SK-N-SH treated with all-trans-retinoic acid at 6 μM for 48 hours (cell line): ENCODE data around the gene SRXN1.
A peak's percentile ranks its signal among the peaks of the same experiment; 100 is the strongest.

Experiments used
- ATAC-seq: fragments of 200-7000 bp; cut with Tn5 transposase; 3 replicates; pipeline ENCODE4 v1.9.1; 2020; ENCODE audit warnings: mild to moderate bottlenecking, moderate library complexity
- ARNTL ChIP-seq: fragments of 450-650 bp; formaldehyde crosslinking; IDR thresholded peaks from 2 replicates; pipeline ENCODE4 v1.5.0; 2020; ENCODE audit warnings: low read depth, mild to moderate bottlenecking, moderate library complexity, borderline replicate concordance
- BACH2 ChIP-seq: fragments of 250-450 bp; sonication (Bioruptor Pico); IDR thresholded peaks from 2 replicates; pipeline ENCODE4 v1.9.0; 2021; ENCODE audit warnings: mild to moderate bottlenecking, borderline replicate concordance
- CREB5 ChIP-seq: fragments of 250-450 bp; sonication (Bioruptor Pico); IDR thresholded peaks from 2 replicates; pipeline ENCODE4 v1.5.1; 2020; ENCODE audit warnings: low read depth, mild to moderate bottlenecking, moderate library complexity
- CSDC2 ChIP-seq: fragments of 250-450 bp; sonication (Bioruptor Pico); IDR thresholded peaks from 2 replicates; pipeline ENCODE4 v1.5.0; 2020; ENCODE audit warnings: mild to moderate bottlenecking, moderate library complexity
- CSRNP3 ChIP-seq: fragments of 250-450 bp; sonication (Bioruptor Pico); IDR thresholded peaks from 2 replicates; pipeline ENCODE4 v1.5.1; 2021; ENCODE audit warnings: mild to moderate bottlenecking, moderate library complexity
- ESRRG ChIP-seq: fragments of 250-450 bp; sonication (Bioruptor Pico); IDR thresholded peaks from 2 replicates; pipeline ENCODE4 v1.6.1; 2021; ENCODE audit warnings: mild to moderate bottlenecking
- GLIS3 ChIP-seq: fragments of 250-450 bp; sonication (Bioruptor Pico); IDR thresholded peaks from 2 replicates; pipeline ENCODE4 v1.5.0; 2020; ENCODE audit warnings: mild to moderate bottlenecking, moderate library complexity
- OSR1 ChIP-seq: fragments of 250-450 bp; sonication (Bioruptor Pico); IDR thresholded peaks from 2 replicates; pipeline ENCODE4 v1.8.0; 2022; ENCODE audit warnings: moderate library complexity, mild to moderate bottlenecking, inconsistent platforms
- PATZ1 ChIP-seq: fragments of 250-450 bp; sonication (Bioruptor Pico); IDR thresholded peaks from 2 replicates; pipeline ENCODE4 v1.8.0; 2020; ENCODE audit warnings: mild to moderate bottlenecking, moderate library complexity, borderline replicate concordance
- POU6F1 ChIP-seq: fragments of 250-450 bp; sonication (Bioruptor Pico); IDR thresholded peaks from 2 replicates; pipeline ENCODE4 v1.8.0; 2021; ENCODE audit warnings: low read depth, mild to moderate bottlenecking, moderate library complexity, borderline replicate concordance
- PPARA ChIP-seq: fragments of 250-450 bp; sonication (Bioruptor Pico); IDR thresholded peaks from 2 replicates; pipeline ENCODE4 v1.5.0; 2020; ENCODE audit warnings: mild to moderate bottlenecking, borderline replicate concordance
- RARB ChIP-seq: fragments of 250-450 bp; sonication (Bioruptor Pico); IDR thresholded peaks from 2 replicates; pipeline ENCODE4 v1.8.0; 2021; ENCODE audit warnings: mild to moderate bottlenecking, moderate library complexity
- SNAI2 ChIP-seq: fragments of 250-450 bp; sonication (Bioruptor Pico); IDR thresholded peaks from 2 replicates; pipeline ENCODE4 v1.5.0; 2020; ENCODE audit warnings: mild to moderate bottlenecking, moderate library complexity
- TOX ChIP-seq: fragments of 250-450 bp; sonication (Bioruptor Pico); IDR thresholded peaks from 2 replicates; pipeline ENCODE4 v1.8.0; 2021; ENCODE audit warnings: mild to moderate bottlenecking, moderate library complexity, borderline replicate concordance
- TSHZ2 ChIP-seq: fragments of 250-450 bp; sonication (Bioruptor Pico); IDR thresholded peaks from 2 replicates; pipeline ENCODE4 v1.5.0; 2020; ENCODE audit warnings: mild to moderate bottlenecking, moderate library complexity
- ZFP3 ChIP-seq: fragments of 250-450 bp; sonication (Bioruptor Pico); IDR thresholded peaks from 2 replicates; pipeline ENCODE4 v1.5.0; 2020; ENCODE audit warnings: mild to moderate bottlenecking, moderate library complexity
- ZFP30 ChIP-seq: fragments of 450-650 bp; formaldehyde crosslinking; IDR thresholded peaks from 2 replicates; pipeline ENCODE4 v1.5.0; 2022; ENCODE audit warnings: mild to moderate bottlenecking, moderate library complexity
- ZNF565 ChIP-seq: fragments of 450-650 bp; formaldehyde crosslinking; conservative IDR thresholded peaks from 2 replicates; pipeline ENCODE4 v1.5.0; 2020; ENCODE audit warnings: low read depth, mild to moderate bottlenecking, moderate library complexity
- ZNF70 ChIP-seq: fragments of 450-650 bp; formaldehyde crosslinking; IDR thresholded peaks from 2 replicates; pipeline ENCODE4 v1.5.0; 2020; ENCODE audit warnings: mild to moderate bottlenecking, moderate library complexity
- ZNF8 ChIP-seq: fragments of 450-650 bp; formaldehyde crosslinking; IDR thresholded peaks from 2 replicates; pipeline ENCODE4 v1.5.0; 2020; ENCODE audit warnings: mild to moderate bottlenecking, moderate library complexity

The SRXN1 gene

GRCh38 chr20:675033-675452, 22.0 kb upstream of the SRXN1 start:
- TF ChIP-seq SNAI2 (no peak), ZNF8 (CRISPR knock-in tag) (no peak), CREB5 (no peak), POU6F1 (CRISPR knock-in tag) (no peak), PATZ1 (CRISPR knock-in tag) (no peak), OSR1 (CRISPR knock-in tag) (no peak), GLIS3 (no peak), ESRRG (CRISPR knock-in tag) (no peak), PPARA (CRISPR knock-in tag) (no peak), ZFP30 (CRISPR knock-in tag) (no peak), TSHZ2 (no peak), CSDC2 (CRISPR knock-in tag) (no peak), ZFP3 (CRISPR knock-in tag) (no peak), ZNF565 (no peak), CSRNP3 (CRISPR knock-in tag) (no peak), TOX (CRISPR knock-in tag) (no peak)

GRCh38 chr20:673603-674001, 20.6 kb upstream of the SRXN1 start:
- no peak for TF ChIP-seq CSRNP3 (CRISPR knock-in tag)
- TF ChIP-seq ZNF70, result no peak
- TF ChIP-seq POU6F1 (CRISPR knock-in tag), result no peak
- no peak for TF ChIP-seq ARNTL (CRISPR knock-in tag)
- TF ChIP-seq CSDC2 (CRISPR knock-in tag), result no peak
- TF ChIP-seq PATZ1 (CRISPR knock-in tag), result no peak
- TF ChIP-seq SNAI2, result no peak
- TF ChIP-seq BACH2 (CRISPR knock-in tag), result no peak
- TF ChIP-seq ZFP30 (CRISPR knock-in tag), result no peak
- no peak for TF ChIP-seq ZFP3 (CRISPR knock-in tag)
- TF ChIP-seq TSHZ2, result no peak
- TF ChIP-seq PPARA (CRISPR knock-in tag), result no peak
- no peak for TF ChIP-seq ZNF565
- TF ChIP-seq RARB (CRISPR knock-in tag), result no peak
- TF ChIP-seq TOX (CRISPR knock-in tag), result no peak
- no peak for ATAC-seq

More at GRCh38 chr20:675033-675452, 22.0 kb upstream of the SRXN1 start:
- peak; percentile 8; the same call in 2 of the 3 replicates for ATAC-seq
